MM.1S (cell line): ENCODE data around the gene CHRNB4.

ENCODE experiments used
- DNase-seq: peaks from one replicate; pipeline ENCODE4 v3.0.0-alpha.2; 2015
- H2AFZ ChIP-seq: fragments of 300-600 bp; sonication (generic); 2 replicates; pipeline ENCODE4 v1.6.0; 2016; ENCODE audit warnings: antibody characterized with exemption, low read length
- H3F3A ChIP-seq: fragments of 300-600 bp; sonication (generic); 2 replicates; pipeline ENCODE4 v1.6.1; 2016; ENCODE audit warnings: mild to moderate bottlenecking, antibody characterized with exemption, low read length, moderate library complexity, mixed read lengths; ENCODE audit not compliant: insufficient read depth
- H3K27ac ChIP-seq: fragments of 300-600 bp; sonication (generic); 2 replicates; pipeline ENCODE4 v1.5.1; 2016; ENCODE audit warnings: mild to moderate bottlenecking, low read length
- H3K27me3 ChIP-seq: fragments of 300-600 bp; sonication (generic); replicated peaks from 2 replicates; pipeline ENCODE4 v1.6.0; 2016; ENCODE audit warnings: low read length; ENCODE audit not compliant: insufficient read depth
- H3K36me3 ChIP-seq: fragments of 300-600 bp; sonication (generic); replicated peaks from 2 replicates; pipeline ENCODE4 v1.6.1; 2016; ENCODE audit warnings: mild to moderate bottlenecking, low read length, mixed read lengths; ENCODE audit not compliant: insufficient read depth
- H3K4me1 ChIP-seq: fragments of 300-600 bp; sonication (generic); 2 replicates; pipeline ENCODE4 v1.6.1; 2016; ENCODE audit warnings: low read length, mixed read lengths
- H3K4me2 ChIP-seq: fragments of 300-600 bp; sonication (generic); 2 replicates; pipeline ENCODE4 v1.6.0; 2016; ENCODE audit warnings: low read depth, low read length
- H3K4me3 ChIP-seq: fragments of 300-600 bp; sonication (generic); 2 replicates; pipeline ENCODE4 v1.5.1; 2016; ENCODE audit warnings: low read length, mixed read lengths
- H3K79me2 ChIP-seq: fragments of 300-600 bp; sonication (generic); 2 replicates; pipeline ENCODE4 v1.6.1; 2016; ENCODE audit warnings: mixed run types, low read length, mixed read lengths
- H3K9ac ChIP-seq: fragments of 300-600 bp; sonication (generic); 2 replicates; pipeline ENCODE4 v1.6.1; 2016; ENCODE audit warnings: low read length, mixed read lengths
- H3K9me2 ChIP-seq: fragments of 300-600 bp; sonication (generic); replicated peaks from 2 replicates; pipeline ENCODE4 v1.6.1; 2016; ENCODE audit warnings: mild to moderate bottlenecking, low read length, mixed read lengths; ENCODE audit not compliant: insufficient read depth
- H3K9me3 ChIP-seq: fragments of 300-600 bp; sonication (generic); replicated peaks from 2 replicates; pipeline ENCODE4 v1.6.1; 2016; ENCODE audit warnings: mild to moderate bottlenecking, low read length, mixed read lengths; ENCODE audit not compliant: insufficient read depth
- H4K20me1 ChIP-seq: fragments of 300-600 bp; sonication (generic); 2 replicates; pipeline ENCODE4 v1.6.1; 2016; ENCODE audit warnings: mild to moderate bottlenecking, low read length, moderate library complexity, mixed read lengths; ENCODE audit not compliant: insufficient read depth
- CTCF ChIP-seq: fragments of 300-600 bp; sonication (generic); IDR thresholded peaks from 2 replicates; pipeline ENCODE4 v1.5.1; 2016; ENCODE audit warnings: antibody characterized with exemption, low read length, mixed read lengths
- EZH2 ChIP-seq: fragments of 300-600 bp; sonication (generic); optimal IDR thresholded peaks from 2 replicates; pipeline ENCODE3; 2017; ENCODE audit warnings: low read depth, mild to moderate bottlenecking, antibody characterized with exemption, low read length, mixed read lengths
- EZH2phosphoT487 ChIP-seq: fragments of 300-600 bp; sonication (generic); IDR thresholded peaks from 2 replicates; pipeline ENCODE4 v1.6.1; 2018; ENCODE audit warnings: antibody characterized with exemption, low read length

CHRNB4 gene

GRCh38 chr15:78620021-78620526 is 20.9 kb downstream of the CHRNB4 start:
- Histone ChIP-seq H4K20me1 (no peaks in the 10 kb centered on the region), H3K9me3 (no peaks in the 10 kb centered on the region), H3K4me1 (no peaks in the 10 kb centered on the region), H3K79me2 (no peaks in the 10 kb centered on the region), H3K27me3 (peaks cover 22% of the 10 kb centered on the region), H3K36me3 (no peaks in the 10 kb centered on the region), H2AFZ (no peak overlapping the region), H3K9me2 (no peaks in the 10 kb centered on the region), H3K4me2 (no peak overlapping the region), H3K27ac (no peak overlapping the region), H3K9ac (no peak overlapping the region), H3K4me3 (no peak overlapping the region), H3F3A (no peaks in the 10 kb centered on the region)
- no peak for TF ChIP-seq EZH2
- TF ChIP-seq EZH2phosphoT487 = no peak
- TF ChIP-seq CTCF = no peak
- no peak for DNase-seq

GRCh38 chr15:78619022-78619950 is 21.7 kb downstream of the CHRNB4 start:
- Histone ChIP-seq H3K9ac (no peak overlapping the region), H3K36me3 (no peaks in the 10 kb centered on the region), H3K27ac (no peak overlapping the region), H3K79me2 (no peaks in the 10 kb centered on the region), H3K4me2 (no peak overlapping the region), H3K4me1 (no peaks in the 10 kb centered on the region), H2AFZ (no peak overlapping the region), H3F3A (no peaks in the 10 kb centered on the region), H3K9me3 (no peaks in the 10 kb centered on the region), H3K9me2 (no peaks in the 10 kb centered on the region), H3K27me3 (peaks cover 22% of the 10 kb centered on the region), H4K20me1 (no peaks in the 10 kb centered on the region), H3K4me3 (no peak overlapping the region)
- DNase-seq = no peak
- TF ChIP-seq EZH2phosphoT487 (no peak), CTCF (no peak), EZH2 (no peak)

- Histone ChIP-seq H3K9me2 (no peaks in the 10 kb centered on the region), H3K36me3 (no peaks in the 10 kb centered on the region), H3K9ac (no peak overlapping the region), H3K27me3 (peaks cover 22% of the 10 kb centered on the region), H3K27ac (no peak overlapping the region), H3K9me3 (no peaks in the 10 kb centered on the region), H3K4me2 (no peak overlapping the region), H2AFZ (no peak overlapping the region), H4K20me1 (no peaks in the 10 kb centered on the region), H3K4me1 (no peaks in the 10 kb centered on the region), H3F3A (no peaks in the 10 kb centered on the region), H3K4me3 (no peak overlapping the region), H3K79me2 (no peaks in the 10 kb centered on the region)
- TF ChIP-seq CTCF = peak; percentile 87
- no peak for TF ChIP-seq EZH2phosphoT487
- TF ChIP-seq EZH2 = no peak
- DNase-seq = peak; percentile 83
Measured at GRCh38 chr15:78618490-78618934, 22.5 kb downstream of the CHRNB4 start.
